GM19397 (cell line): ENCODE data around the gene SREBF1.
A peak's percentile ranks its signal among the peaks of the same experiment; 100 is the strongest.

Experiments used
- ATAC-seq: cut with Tn5 transposase; IDR thresholded peaks from one replicate; pipeline ENCODE4 v1.9.1; 2021; ENCODE audit warnings: mild to moderate bottlenecking, moderate library complexity; ENCODE audit not compliant: unreplicated experiment

SREBF1 gene

GRCh38 chr17:17826342-17826713 lies 10.5 kb downstream of the SREBF1 start:
- ATAC-seq = no peak

DNA sequence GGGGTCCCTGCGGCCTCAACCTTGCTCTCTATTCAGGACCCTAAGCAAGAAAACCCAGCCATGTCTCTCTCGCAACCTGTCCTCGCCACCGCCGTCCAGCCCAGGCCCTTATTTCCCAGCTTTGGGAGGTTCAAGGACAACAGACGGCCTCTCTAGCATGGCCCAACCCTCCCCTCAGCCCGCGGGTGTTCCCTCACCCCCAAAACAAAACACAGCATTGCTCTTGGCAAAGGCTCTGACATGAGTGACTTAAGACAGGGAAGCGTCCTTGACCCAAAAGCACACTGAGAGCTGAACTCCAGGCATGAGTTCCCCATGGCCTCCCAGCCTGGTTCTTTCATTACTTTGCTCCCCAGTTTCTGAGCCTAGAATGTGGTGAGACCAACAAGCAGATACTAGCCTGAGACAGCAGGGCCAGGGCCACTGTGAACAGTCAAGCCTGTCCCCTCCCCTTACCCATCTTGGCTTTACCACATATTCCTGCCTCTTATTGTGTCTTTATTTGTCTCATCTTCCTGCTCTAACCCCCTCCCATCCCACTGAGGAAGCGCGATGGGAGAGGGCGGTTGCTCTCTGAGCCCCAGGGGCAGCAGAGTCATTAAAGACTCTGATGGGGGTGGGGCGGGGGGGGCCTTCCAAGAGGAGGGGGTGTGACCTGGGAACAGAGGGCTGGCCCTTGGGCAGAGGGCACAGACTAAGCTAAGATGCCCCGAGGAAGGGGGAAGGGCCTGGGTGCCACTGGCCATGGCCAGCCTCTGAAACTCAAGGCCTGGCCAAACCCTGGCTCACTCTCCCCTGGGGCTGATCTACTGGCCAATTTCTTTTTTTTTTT lies 11.8 kb downstream of the SREBF1 start:
- no peak for ATAC-seq

DNA sequence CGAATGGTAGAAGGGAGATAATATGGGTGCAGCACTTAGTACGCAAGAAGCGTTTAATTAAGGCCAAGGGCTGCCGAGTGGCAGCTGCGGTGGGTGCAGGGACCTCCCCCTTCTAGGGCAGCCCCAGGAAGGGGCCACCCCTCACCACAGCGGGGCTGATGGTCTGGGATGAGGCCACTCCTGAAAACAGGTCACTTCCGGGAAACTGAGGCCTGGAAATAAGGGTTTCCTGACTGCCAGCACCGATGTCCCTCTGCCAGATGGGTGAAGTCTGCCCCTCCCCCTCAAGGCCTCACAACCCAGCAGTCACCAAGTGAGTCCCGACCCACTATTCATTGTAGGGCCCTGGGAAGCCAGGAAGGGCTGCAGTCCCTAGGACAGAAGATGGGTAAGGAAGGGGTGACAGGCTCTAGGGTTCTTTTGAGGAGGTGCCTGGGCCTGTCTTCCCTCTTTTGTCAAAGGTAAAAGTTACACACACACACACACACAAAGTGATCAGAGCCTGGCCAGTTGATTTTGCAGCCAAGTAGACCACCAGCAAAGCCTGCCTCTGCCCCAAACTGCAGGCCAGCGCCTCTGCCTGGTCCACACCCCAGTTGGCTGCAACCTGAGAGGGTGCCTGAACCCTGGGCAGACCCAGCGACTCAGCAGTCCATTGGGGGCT lies 12.5 kb downstream of the SREBF1 start:
- ATAC-seq = no peak

DNA sequence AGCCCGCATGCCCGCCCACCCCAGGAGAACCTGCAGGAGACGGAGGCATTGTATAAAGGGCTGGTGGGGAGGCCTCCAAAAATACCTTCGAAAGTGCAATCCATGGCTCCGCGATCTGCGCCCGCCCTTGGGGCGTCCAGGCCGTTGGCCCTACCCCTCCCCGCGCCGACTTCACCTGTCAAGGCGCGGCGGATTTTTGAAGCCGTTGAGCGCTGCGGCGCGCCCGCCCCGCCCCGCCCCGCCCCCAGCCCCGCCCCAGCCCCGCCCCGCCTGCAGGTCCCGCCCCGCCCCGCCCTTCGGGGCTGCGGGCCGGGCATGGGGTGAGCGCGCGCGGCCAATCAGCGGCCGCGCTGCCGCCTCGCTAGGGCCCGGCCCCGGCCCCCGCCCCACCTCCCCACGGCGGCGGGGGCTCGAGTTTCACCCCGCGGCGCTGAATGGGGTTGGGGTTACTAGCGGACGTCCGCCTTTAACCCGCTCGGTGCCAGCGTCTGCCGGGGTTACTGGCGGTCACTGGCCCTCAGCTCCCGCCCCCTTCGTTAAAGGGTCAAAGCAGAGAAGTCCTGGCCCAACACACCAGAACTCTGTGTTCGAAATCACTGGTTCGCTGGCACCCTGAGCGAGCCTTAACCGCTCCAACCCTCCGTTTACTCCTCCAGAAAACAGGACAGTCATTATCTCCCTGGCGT lies 13.2 kb downstream of the SREBF1 start:
- ATAC-seq = peak; percentile 87

DNA sequence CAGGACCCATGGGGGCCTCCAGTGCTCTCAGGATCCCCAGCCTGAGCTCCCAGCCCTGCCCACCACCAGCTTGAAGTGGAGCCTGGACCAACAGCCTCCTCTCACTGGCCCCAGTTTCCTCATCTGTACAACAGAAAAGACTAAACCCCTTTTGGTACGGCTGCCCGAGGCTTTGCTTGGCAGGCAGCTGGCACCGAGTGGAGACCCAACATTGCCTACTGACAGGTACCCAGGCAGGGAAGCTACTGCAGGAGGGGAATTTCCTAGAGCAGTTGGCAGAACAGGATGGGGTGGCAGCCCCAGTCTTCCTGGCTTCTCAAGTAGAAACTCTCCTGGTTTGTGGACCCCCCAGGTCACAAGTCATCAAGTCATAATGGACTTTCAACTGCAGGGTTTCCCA lies 14.2 kb downstream of the SREBF1 start:
- no peak for ATAC-seq

DNA sequence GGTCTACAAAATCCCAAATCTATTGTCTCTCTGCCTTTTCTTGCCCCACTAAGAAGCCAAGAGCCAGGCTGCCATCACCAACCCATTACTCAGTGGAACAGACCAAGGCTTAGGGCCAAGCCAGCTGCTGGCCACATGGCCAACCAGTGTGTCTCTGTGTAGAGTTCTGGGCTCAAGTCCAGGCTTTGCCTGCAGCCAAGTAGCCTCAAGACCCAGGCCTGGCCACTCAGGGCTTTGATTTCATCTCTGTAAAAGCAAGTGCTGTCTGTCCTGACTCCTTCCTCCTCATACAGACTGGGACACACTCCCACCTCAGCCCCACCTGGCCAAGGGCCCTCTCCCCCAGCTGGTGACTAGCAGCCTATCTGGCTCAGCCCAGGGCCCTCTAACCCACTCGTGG lies 14.6 kb downstream of the SREBF1 start:
- ATAC-seq = no peak

DNA sequence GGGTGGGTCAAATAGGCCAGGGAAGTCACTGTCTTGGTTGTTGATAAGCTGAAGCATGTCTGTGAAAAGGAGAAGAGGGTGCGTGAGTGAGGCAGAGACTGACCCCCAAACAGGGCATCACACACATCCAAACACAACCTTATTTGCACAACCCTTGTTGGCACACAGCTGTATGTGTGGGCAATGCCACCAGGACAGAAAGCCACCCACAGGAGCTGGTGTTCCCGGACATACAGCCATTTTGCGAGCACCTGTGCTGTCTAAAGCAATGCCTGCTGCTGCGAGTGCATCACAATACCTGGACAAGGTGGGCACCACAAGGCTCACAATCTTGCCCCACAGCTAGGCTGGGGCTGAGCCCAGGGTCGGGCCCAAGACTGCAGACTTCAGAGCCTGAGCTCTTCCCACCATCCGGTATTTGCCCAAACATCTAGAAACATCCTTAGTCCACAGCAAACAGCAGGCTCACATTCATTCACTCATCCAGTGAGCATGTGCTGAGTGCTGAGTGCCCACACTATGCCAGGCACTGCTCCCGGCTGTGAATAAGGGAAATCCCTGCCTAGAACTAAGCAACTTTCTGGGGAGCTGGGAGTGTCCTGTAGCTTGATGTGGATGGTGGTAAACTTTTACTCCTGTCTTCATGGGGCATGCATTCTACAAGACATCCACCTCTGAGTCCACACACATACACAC lies 16.2 kb downstream of the SREBF1 start:
- ATAC-seq = no peak

DNA sequence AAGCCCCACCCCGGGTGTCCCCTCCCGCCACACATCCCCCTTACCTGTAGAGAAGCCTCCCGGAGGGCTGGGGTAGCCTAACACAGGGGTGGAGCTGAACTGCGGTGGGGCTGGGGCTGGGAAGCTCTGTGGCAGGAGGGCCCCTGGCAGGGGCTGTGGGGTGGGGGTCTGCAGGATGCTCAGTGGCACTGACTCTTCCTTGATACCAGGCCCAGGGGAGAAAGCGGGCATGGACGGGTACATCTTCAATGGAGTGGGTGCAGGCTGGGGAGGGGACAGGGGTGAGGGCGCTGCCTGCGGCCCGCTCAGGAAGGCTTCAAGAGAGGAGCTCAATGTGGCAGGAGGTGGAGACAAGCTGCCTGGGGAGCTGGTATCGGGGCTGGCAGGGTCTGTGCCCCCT lies 16.7 kb downstream of the SREBF1 start:
- no peak for ATAC-seq

DNA sequence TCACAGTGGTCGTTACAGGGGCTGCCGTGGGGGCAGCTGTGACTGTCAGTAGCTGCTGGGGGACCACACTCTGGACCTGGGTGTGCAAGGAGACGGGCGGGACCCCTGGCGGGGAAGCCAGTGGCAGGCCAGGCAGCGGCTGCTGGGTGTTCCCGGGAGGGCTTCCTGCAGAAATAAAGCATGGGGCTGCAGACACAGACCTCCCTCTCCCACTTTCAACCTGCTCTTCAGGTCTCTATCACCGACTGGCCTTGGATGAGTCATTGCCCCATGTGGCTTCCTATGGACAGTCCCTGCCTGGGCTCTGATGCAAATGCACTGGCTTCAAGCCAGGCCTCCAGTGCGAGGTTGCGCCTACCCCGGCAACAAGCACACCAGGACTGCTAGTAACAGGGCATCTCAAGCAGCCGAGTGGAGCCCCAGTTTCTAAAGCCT lies 17.2 kb downstream of the SREBF1 start:
- ATAC-seq = no peak

DNA sequence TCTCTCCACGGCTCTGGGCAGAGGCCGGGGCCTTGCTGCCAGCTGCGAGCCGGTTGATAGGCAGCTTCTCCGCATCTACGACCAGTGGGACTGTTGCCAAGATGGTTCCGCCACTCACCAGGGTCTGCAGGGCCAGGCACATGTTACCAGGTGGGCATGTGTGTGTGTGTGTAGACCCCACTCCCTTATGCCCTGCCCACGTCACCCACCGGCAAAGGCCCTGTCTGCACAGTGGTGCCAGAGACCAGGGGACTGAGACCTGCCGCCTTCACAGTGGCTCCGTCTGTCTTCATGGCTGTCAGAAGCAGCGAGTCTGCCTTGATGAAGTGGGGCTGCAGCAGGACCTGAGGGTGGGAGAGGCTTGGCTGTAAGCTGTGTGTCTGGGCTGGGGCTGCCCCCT lies 17.7 kb downstream of the SREBF1 start:
- ATAC-seq = no peak

GRCh38 chr17:17818088-17818526 lies 18.7 kb downstream of the SREBF1 start:
- no peak for ATAC-seq

DNA sequence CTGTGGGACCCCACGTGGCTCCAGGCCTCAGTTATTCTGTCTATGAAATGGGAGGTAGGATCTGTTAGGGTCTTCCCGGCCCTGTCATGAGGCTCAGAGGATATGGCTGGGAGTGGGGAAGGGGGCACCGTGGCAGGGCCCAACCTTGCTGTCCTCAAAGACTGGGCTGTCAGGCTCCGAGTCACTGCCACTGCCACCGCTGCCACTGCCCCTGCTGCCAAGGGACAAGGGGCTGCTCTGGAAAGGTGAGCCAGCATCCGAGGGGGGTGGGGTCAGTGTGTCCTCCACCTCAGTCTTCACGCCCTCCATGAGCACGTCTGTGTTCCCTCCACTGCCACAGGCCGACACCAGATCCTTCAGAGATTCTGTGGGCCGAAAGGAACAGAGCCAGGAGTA lies 19.2 kb downstream of the SREBF1 start:
- ATAC-seq = no peak

DNA sequence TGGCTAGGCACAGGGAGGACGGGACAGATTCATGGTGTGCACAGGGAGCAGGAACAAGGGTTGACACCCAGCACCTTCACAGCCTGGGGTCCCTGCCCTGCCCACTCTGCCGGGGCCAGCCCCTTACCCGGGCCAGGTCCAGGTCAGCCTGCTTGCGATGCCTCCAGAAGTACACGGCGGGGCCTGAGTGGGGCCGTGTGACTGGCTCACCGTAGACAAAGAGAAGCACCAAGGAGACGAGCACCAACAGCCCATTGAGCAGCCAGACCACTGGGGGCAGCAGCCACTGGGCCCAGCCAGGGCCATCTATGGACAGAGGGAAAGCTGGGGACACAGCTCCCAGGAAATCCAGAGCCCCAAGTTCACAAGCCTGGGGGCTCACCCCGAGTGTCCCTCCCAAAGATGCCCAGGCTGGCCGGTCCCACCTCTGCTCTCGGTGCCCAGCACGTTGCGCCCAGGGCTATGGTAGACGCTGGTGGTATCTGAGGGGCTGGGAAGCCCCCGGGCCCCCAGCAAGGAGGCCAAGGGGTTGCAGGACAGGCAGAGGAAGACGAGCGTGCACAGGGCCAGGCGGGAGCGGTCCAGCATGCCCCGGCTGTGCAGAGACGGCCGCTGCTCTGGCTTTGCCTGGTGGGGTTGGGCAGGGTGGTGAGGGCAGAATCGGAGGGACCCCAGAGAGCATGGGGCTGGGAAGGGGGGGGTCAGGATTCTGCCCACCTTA lies 19.8 kb downstream of the SREBF1 start:
- ATAC-seq = no peak

DNA sequence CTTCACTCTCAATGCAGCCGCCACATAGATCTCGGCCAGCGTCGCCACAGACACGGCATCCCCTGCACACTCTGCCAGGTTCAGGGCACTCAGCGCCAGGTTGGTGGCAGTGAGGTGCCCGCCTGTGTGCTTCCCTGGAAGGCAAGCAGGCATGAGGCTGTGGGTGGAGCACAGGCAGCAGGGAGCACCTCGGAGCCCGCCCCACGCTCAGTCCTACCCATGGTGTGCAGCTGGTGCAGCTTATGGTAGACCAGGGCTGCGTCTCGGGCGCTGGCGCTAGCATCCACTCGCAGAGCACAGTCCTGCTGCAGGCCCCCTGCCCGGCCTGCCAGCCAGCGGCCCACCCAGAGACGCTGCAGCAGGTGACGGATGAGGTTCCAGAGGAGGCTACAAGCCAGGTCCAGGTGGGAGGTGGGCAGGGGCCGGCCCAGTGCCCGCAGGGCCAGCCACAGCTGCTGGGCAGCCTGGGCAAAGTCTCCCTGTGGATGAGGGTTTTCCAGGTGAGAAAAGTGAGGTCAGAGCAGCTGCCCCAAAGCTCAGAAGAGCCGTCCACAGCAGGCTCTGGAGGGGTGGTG lies 20.5 kb downstream of the SREBF1 start:
- ATAC-seq = no peak

DNA sequence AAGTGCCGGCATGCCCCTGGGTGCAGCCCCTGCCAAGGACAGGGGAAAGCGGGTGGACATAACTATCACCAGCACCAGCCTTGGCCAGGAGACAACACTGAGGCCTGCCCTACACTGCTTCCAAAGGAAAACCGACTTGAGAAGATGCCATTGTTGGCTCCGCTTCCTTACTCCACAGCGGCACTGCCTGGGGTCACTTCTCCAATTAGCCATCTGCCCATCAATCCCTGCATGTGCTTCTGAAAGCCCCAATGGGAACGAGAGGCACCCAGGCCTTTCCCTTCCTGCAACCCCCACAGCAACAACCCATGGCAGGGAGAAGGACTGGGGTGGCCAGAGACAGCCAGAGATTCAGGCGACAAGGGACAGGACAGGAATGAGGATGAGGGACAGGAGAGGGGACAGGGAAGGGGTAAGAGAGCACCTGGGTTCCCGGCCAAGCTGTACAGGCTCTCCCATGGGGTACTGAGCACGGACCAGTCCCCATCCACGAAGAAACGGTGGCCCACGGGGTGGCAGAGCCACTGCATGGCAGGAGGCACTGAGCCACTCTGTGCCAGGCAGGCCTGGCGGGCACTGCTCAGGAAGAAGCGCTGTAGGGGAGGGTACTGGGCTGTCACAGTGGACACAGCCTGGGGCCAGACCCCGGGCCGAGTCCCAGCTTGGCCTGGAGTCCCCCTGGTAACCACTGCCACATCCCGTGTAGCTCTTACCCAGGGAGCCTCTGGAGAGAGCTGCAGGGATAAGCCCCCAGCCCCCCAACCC lies 21.2 kb downstream of the SREBF1 start:
- ATAC-seq = no peak

- ATAC-seq = no peak
These were observed 21.8 kb downstream of the SREBF1 start for GRCh38 chr17:17815062-17815406.

DNA sequence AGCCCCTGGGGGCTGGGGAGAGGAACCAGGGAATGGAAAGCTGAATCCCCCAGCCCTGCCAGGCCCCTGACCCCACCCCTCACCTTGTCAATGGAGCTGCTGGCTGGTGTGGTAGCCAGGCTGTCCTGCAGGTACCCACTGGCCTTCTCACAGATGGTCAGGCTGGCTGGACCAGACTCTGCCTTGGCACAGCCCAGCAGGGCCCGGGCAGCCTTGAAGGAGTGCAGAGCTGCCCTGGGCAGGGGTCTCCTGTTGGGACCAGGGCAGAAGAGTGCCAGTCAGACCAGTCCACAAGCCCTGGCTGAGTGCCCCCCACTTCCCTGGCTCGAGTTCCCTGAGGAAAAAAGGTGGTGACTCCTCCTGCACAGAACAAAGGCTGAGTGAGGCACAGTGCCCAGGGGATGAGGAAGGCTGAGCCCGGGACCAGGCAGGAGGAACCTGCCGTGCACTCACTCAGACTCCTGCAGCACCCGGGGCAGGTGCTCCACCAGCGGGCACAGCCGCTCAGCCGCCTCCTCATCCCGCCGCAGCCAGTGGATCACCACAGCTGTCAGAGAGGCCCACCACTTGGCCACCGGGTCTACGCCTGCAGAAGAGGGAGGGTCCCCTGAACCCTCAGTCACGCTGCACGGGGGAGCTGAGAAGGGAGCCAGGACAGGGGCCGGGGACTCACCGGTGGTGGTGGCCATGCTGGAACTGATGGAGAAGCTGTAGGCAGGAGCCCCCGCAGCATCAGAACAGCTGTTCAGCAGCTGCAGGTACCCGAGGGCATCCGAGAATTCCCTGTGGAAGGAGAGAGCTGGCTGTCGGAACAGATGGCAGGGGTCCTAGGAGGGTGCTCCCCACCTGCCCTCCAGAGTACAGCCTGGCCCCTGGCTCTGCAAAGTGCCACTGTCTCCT lies 22.4 kb downstream of the SREBF1 start:
- no peak for ATAC-seq

DNA sequence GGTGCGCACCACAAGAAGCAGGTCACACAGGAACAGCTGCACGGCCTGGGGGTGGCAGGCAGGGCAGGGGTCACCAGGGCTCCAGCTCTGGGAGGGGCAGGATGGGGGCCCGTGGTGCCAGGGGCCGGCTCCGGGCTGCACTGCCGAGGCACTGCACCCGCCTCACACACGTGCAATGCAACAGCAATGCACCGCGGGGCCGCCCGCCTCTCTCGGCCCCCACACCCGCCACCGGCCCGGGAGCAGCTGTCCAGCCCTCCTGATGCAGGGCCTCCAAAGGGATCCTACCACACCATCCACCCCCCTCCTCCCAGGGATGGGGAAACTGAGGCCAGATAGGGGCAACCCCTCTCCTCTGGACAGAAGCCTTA lies 23.1 kb downstream of the SREBF1 start:
- no peak for ATAC-seq
